A549 (cell line): Measurements from ENCODE around the gene TAX1BP1. TPM values are rescaled to one million over a fixed set of nuclear protein-coding genes. Genes with fewer than 3 reads are reported as not detected.

Source experiments
- ATAC-seq, 2 experiments: fragments of 200-7000 bp in 1 of 2; fragments of >200 bp in 1 of 2; cut with Nextera tagmentation in 1 of 2; cut with Tn5 transposase in 1 of 2; 3 replicates each; pipeline versions ENCODE4 v1.8.0 to v1.9.1; 2018 to 2020; ENCODE audit warnings: mild to moderate bottlenecking in 1 of 2, moderate library complexity in 1 of 2
- CTCF ChIA-PET: fragments of 300-600 bp; sonication (Branson Sonifier 250); formaldehyde crosslinking; extraction: SDS; loops from one replicate; lab custom pipeline; 2021; ENCODE audit warnings: antibody characterized with exemption, inconsistent platforms; lab: Yijun Ruan, JAX
- POLR2A ChIA-PET: fragments of 350-600 bp; formaldehyde crosslinking; extraction: SDS; loops from one replicate; lab custom pipeline; 2021; ENCODE audit warnings: antibody characterized with exemption, inconsistent platforms; lab: Yijun Ruan, JAX
- DNase-seq, 2 experiments: peaks; one replicate each; pipeline versions ENCODE4 v3.0.0 to v3.0.0-alpha.2; 2011 to 2016; ENCODE audit warnings: low read depth in 1 of 2, low spot score in 1 of 2
- FAIRE-seq: peaks from 2 replicates; lab custom pipeline; 2011; peaks lifted over from hg19 to GRCh38; lab: Jason Lieb, UNC
- H3K27ac ChIP-seq, 2 experiments: fragments of >200 bp; sonication (Bioruptor Twin); formaldehyde crosslinking; 3 replicates each; pipeline ENCODE4 v1.5.1; 2016 to 2017
- H3K4me1 ChIP-seq: fragments of >200 bp; sonication (Bioruptor Twin); formaldehyde crosslinking; 3 replicates; pipeline ENCODE4 v1.6.1; 2016
- H3K4me2 ChIP-seq: fragments of >200 bp; sonication (Bioruptor Twin); formaldehyde crosslinking; 3 replicates; pipeline ENCODE4 v1.6.1; 2016
- H3K4me3 ChIP-seq: fragments of >200 bp; sonication (Bioruptor Twin); formaldehyde crosslinking; 3 replicates; pipeline ENCODE4 v1.5.1; 2016
- H3K9me3 ChIP-seq: fragments of >200 bp; sonication (Bioruptor Twin); formaldehyde crosslinking; 3 replicates; pipeline ENCODE4 v1.6.1; 2016
- BHLHE40 ChIP-seq: IDR thresholded peaks from 2 replicates; pipeline ENCODE4 v1.6.1; 2012; ENCODE audit warnings: low read depth, low read length, inconsistent platforms
- CHD2 ChIP-seq: fragments of 150-350 bp; IDR thresholded peaks from 2 replicates; pipeline ENCODE4 v1.6.1; 2014; ENCODE audit warnings: low read length; ENCODE audit not compliant: partially characterized antibody
- CHD4 ChIP-seq: fragments of 200-600 bp; sonication (generic); IDR thresholded peaks from 2 replicates; pipeline ENCODE4 v1.6.1; 2016; ENCODE audit warnings: antibody characterized with exemption, mild to moderate bottlenecking, borderline replicate concordance
- ESRRA ChIP-seq: fragments of 150-350 bp; IDR thresholded peaks from 2 replicates; pipeline ENCODE4 v1.6.1; 2014; ENCODE audit warnings: mild to moderate bottlenecking, low read length, borderline replicate concordance
- FOSB ChIP-seq: fragments of 250-450 bp; sonication (Bioruptor Pico); IDR thresholded peaks from 2 replicates; pipeline ENCODE4 v1.5.0; 2020; ENCODE audit warnings: mild to moderate bottlenecking, moderate library complexity
- FOXS1 ChIP-seq: fragments of 250-450 bp; sonication (Bioruptor Pico); IDR thresholded peaks from 2 replicates; pipeline ENCODE4 v1.5.0; 2020; ENCODE audit warnings: mild to moderate bottlenecking, moderate library complexity
- GATA3 ChIP-seq: IDR thresholded peaks from 2 replicates; pipeline ENCODE4 v1.6.1; 2012; ENCODE audit warnings: borderline replicate concordance
- HOXA7 ChIP-seq: fragments of 250-450 bp; sonication (Bioruptor Pico); IDR thresholded peaks from 2 replicates; pipeline ENCODE4 v1.5.0; 2020; ENCODE audit warnings: mild to moderate bottlenecking, moderate library complexity
- HOXB13 ChIP-seq: fragments of 250-450 bp; sonication (Bioruptor Pico); IDR thresholded peaks from 2 replicates; pipeline ENCODE4 v1.5.0; 2020; ENCODE audit warnings: low read depth, mild to moderate bottlenecking, moderate library complexity
- NFE2L2 ChIP-seq: fragments of 150-350 bp; conservative IDR thresholded peaks from 2 replicates; pipeline ENCODE4 v1.6.1; 2014; ENCODE audit warnings: low read length
- NPAS2 ChIP-seq: fragments of 250-450 bp; sonication (Bioruptor Pico); IDR thresholded peaks from 2 replicates; pipeline ENCODE4 v1.8.0; 2022; ENCODE audit warnings: mild to moderate bottlenecking, moderate library complexity, borderline replicate concordance
- NR3C1 ChIP-seq: fragments of >200 bp; sonication (Bioruptor Twin); formaldehyde crosslinking; IDR thresholded peaks from 3 replicates; pipeline ENCODE4 v1.6.1; 2017
- POLR2AphosphoS2 ChIP-seq: conservative IDR thresholded peaks from 2 replicates; pipeline ENCODE4 v1.6.1; 2012; ENCODE audit warnings: low read length, improper control_type of control experiment, inconsistent platforms
- RAD21 ChIP-seq, 2 experiments: fragments of >200 bp in 1 of 2; sonication (Bioruptor Twin) in 1 of 2; formaldehyde crosslinking in 1 of 2; IDR thresholded peaks in 1 of 2; conservative IDR thresholded peaks in 1 of 2; 2 replicates in 1 of 2; 3 replicates in 1 of 2; pipeline ENCODE4 v1.6.1; 2012 to 2018; ENCODE audit warnings: inconsistent platforms in 1 of 2
- RARB ChIP-seq: fragments of 250-450 bp; sonication (Bioruptor Pico); IDR thresholded peaks from 2 replicates; pipeline ENCODE4 v1.8.0; 2021; ENCODE audit warnings: mild to moderate bottlenecking, moderate library complexity
- RNF2 ChIP-seq: fragments of 200-600 bp; sonication (generic); IDR thresholded peaks from 2 replicates; pipeline ENCODE4 v1.6.1; 2016; ENCODE audit warnings: low read depth, mild to moderate bottlenecking, antibody characterized with exemption, moderate library complexity, borderline replicate concordance
- SMC3 ChIP-seq: fragments of >200 bp; sonication (Bioruptor Twin); formaldehyde crosslinking; IDR thresholded peaks from 3 replicates; pipeline ENCODE4 v1.6.1; 2018; ENCODE audit warnings: inconsistent platforms
- TP53 ChIP-seq: fragments of 250-450 bp; sonication (Bioruptor Pico); IDR thresholded peaks from 2 replicates; pipeline ENCODE4 v1.5.0; 2021; ENCODE audit warnings: mild to moderate bottlenecking, moderate library complexity
- ZC3H11A ChIP-seq: fragments of 450-650 bp; IDR thresholded peaks from 2 replicates; pipeline ENCODE4 v1.6.1; 2014; ENCODE audit warnings: antibody characterized with exemption, mild to moderate bottlenecking
- ZFP36 ChIP-seq: fragments of 450-650 bp; IDR thresholded peaks from 2 replicates; pipeline ENCODE4 v1.6.1; 2014; ENCODE audit warnings: borderline replicate concordance; ENCODE audit not compliant: partially characterized antibody
- ZNF302 ChIP-seq: fragments of 250-450 bp; sonication (Bioruptor Pico); IDR thresholded peaks from 2 replicates; pipeline ENCODE4 v1.9.0; 2021; ENCODE audit warnings: inconsistent platforms, mild to moderate bottlenecking, moderate library complexity
- WGBS: methylation state at CpG from one replicate; pipeline ENCODE4 v1.1.6; 2017; ENCODE audit errors: missing lambda C conversion rate; 5-methylcytosine and 5-hydroxymethylcytosine counted together
- polyA plus RNA-seq, 4 experiments: library from polyadenylated mRNA; depleted of rRNA in 3 of 4; stranded (reverse); fragments of >200 nt; fragmentation: RNase III in 1 of 4; extraction: RNeasy Plus Mini Kit Qiagen cat#74134 plus additional on column Dnase treatment in 1 of 4; gene quantifications; 2 replicates in 3 of 4; 3 replicates in 1 of 4; pipeline ENCODE4 v1.2.3, GENCODE V29; 2011 to 2017
- TF ChIP-seq, protein P1 (sequence below): fragments of 250-450 bp; sonication (Bioruptor Pico); IDR thresholded peaks from 2 replicates; pipeline ENCODE4 v1.5.0; 2021; ENCODE audit warnings: mild to moderate bottlenecking, moderate library complexity, borderline replicate concordance
- TF ChIP-seq, protein P2 (sequence below): fragments of >200 bp; sonication (Bioruptor Twin); formaldehyde crosslinking; IDR thresholded peaks from 3 replicates; pipeline ENCODE4 v1.6.1; 2016

Gene TAX1BP1
- polyA plus RNA-seq, 2 of the 4 experiments (the other 2 are of a cell fraction) = 105 to 180 TPM

DNA sequence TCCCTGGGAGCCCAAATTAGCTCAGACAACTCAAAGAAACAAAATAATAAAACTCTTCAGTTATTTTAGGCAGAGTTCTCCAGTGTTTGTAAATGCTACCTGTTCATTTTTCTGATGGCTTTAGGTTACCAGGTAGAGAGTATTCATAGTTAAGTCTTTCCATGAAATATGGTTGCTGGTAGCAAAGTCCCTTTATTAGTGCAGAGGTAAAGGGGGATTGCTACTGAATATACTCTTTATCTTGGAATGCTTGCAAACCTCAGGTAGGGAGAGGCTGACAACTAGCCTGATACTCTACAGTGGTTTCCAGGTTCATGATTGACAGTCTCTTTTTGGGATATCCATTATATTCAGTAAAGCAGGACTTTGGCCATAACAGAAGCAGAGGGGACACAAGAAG lies 6.5 kb downstream of the TAX1BP1 start:
- ChIA-PET CTCF (interaction anchor here (0.6 to 2.8 kb wide), 7 partner anchors 19 to 511 kb away, joined by 3 to 21 read pairs (median 8); no protein-coding TSS in a partner anchor), POLR2A (no interaction called here)
- H3K9me3 ChIP-seq = no peaks in the 10 kb centered on the region
- no peak overlapping the region for H3K4me3 ChIP-seq
- H3K27ac ChIP-seq = peak overlapping the region in 1 of 2 experiments; percentile 47; a peak in 2 of 6 replicates
- FAIRE-seq (no peak), ATAC-seq (no peak), DNase-seq (no peak)
- TF ChIP-seq ZNF302 (CRISPR knock-in tag) (no peak), FOSB (CRISPR knock-in tag) (no peak), NPAS2 (CRISPR knock-in tag) (no peak), BHLHE40 (no peak), POLR2AphosphoS2 (no peak), RNF2 (no peak), GATA3 (no peak), SMC3 (no peak), ZFP36 (no peak), FOXS1 (CRISPR knock-in tag) (no peak), CHD2 (no peak)
- TF ChIP-seq, protein P1, sequence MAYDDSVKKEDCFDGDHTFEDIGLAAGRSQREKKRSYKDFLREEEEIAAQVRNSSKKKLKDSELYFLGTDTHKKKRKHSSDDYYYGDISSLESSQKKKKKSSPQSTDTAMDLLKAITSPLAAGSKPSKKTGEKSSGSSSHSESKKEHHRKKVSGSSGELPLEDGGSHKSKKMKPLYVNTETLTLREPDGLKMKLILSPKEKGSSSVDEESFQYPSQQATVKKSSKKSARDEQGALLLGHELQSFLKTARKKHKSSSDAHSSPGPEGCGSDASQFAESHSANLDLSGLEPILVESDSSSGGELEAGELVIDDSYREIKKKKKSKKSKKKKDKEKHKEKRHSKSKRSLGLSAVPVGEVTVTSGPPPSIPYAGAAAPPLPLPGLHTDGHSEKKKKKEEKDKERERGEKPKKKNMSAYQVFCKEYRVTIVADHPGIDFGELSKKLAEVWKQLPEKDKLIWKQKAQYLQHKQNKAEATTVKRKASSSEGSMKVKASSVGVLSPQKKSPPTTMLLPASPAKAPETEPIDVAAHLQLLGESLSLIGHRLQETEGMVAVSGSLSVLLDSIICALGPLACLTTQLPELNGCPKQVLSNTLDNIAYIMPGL (CRISPR knock-in tag) = no peak
- H3K4me2 ChIP-seq = peak overlapping the region; percentile 71
- peaks cover 58% of the 10 kb centered on the region for H3K4me1 ChIP-seq

DNA sequence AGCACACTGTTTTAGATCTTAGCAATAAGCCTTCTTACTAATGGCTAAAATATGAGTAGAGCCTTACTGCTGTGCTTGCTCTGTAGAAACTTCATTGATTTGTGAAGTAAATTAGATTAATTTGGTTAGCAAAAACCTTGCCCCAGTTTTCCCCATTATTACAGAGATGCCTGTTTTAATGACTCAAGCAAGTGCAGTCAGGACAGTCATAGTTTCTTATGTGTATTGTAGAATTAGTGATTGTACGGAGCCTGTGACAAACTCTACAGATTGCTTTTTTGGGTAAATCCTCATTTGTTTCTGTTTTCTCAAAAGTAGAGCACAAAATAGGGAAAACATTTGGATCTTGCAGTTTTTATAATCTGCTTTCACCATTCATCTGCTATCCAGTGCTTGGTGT lies 7.0 kb downstream of the TAX1BP1 start:
- Histone ChIP-seq H3K4me2 (peak overlapping the region; percentile 71), H3K9me3 (no peaks in the 10 kb centered on the region), H3K27ac (no peak overlapping the region; a peak in 1 of 6 replicates), H3K4me1 (peaks cover 58% of the 10 kb centered on the region), H3K4me3 (no peak overlapping the region)
- TF ChIP-seq RARB (CRISPR knock-in tag) (no peak), NFE2L2 (no peak)
- 84% methylated on average over 1 of the region's 1 CpG for WGBS
- CTCF ChIA-PET = interaction anchor here (0.6 to 1.2 kb wide), 2 partner anchors 232 to 330 kb away, joined by 3 to 8 read pairs; no protein-coding TSS in a partner anchor
- POLR2A ChIA-PET = no interaction called here
- FAIRE-seq (no peak), ATAC-seq (no peak), DNase-seq (no peak)

DNA sequence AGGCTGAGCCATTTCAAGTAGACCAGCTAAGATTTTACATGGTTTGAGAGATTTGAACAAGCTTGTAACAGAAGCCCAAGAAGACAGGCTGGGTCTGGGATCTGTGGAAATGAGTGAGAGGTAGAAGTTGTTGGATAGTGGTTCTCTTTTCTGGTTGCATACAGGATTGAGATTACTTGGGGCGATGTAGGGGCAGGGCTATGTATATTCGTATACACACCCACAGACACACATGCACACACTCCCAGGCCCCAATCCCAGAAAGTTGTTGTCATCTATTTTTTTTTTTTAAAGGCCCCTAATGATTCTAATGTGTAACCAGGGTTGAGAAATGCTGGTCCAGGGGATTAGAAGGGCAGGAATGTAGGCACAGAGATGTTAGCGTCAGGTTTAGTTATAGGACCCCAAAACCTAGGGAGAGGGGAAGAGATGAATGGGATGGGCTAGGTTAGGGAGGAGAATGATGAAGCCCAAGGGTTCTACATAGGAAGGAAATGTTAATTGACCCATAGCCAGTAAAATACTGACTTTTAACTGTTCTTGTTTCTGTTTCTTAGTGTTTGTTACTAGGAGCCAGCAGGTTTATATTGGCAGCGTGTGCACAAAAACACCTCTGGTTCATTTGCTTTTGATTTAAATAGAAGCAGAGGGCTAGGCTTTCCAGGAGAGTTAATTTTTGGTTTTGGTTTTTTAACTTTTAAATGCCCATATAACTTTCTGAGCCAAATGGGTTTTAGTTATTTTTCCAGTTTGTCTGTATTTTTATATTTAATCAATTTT lies 7.8 kb downstream of the TAX1BP1 start:
- H3K4me1 ChIP-seq = peaks cover 53% of the 10 kb centered on the region
- DNase-seq = no peak
- no peaks in the 10 kb centered on the region for H3K9me3 ChIP-seq
- 87% methylated on average over 4 of the region's 4 CpGs for WGBS
- no peak overlapping the region; the same call in 2 of the 3 replicates for H3K4me2 ChIP-seq
- no peak for ATAC-seq
- ChIA-PET CTCF (interaction anchor here (0.6 kb wide), 1 partner anchor 330 kb away, joined by 3 read pairs; no protein-coding TSS in a partner anchor), POLR2A (interaction anchor here (0.8 kb wide), 1 partner anchor 8 kb away, joined by 3 read pairs; no protein-coding TSS in a partner anchor)
- no peak overlapping the region for H3K4me3 ChIP-seq
- H3K27ac ChIP-seq = 0 out of 6 replicates have a peak overlapping the region, but pooled peaks of 1 of the 2 experiments have one; percentile 22
- no peak for FAIRE-seq
- TF ChIP-seq ESRRA = no peak
- TF ChIP-seq, all 56 proteins: peak for 0

DNA sequence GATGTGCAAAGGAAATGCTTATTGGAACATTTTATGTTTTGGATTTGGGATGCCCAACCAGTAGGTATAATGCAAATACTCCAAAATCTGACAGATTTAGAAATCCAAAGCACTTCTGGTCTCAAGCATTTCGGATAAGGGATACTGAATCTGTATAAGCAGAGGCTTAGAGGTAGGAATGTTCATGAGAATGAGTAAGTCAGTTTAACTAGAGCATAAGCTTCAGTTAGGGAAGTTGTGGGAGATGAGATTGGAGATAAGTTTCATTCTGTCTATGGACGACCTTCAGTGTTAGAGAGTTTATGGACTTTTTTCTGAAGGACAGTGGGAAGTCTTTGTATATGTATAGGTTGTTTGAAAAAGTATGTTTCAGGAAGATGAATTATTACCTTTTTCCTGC lies 10.4 kb downstream of the TAX1BP1 start:
- no peak overlapping the region for H3K27ac ChIP-seq
- DNase-seq (no peak), ATAC-seq (no peak), FAIRE-seq (no peak)
- H3K4me1 ChIP-seq = peaks cover 43% of the 10 kb centered on the region
- no peaks in the 10 kb centered on the region for H3K9me3 ChIP-seq
- CTCF ChIA-PET = interaction anchor here (1.2 kb wide), 1 partner anchor 9 kb away, joined by 3 read pairs; no protein-coding TSS in a partner anchor
- POLR2A ChIA-PET = no interaction called here
- 88% methylated on average over 2 of the region's 2 CpGs for WGBS
- no peak overlapping the region for H3K4me2 ChIP-seq
- TF ChIP-seq CHD4 = no peak
- TF ChIP-seq RAD21 (conservative IDR thresholded peaks at IDR 0.05 in 1 of 2, IDR thresholded peaks at IDR 0.05 in 1 of 2) = no peak
- no peak for TF ChIP-seq SMC3
- no peak for TF ChIP-seq TP53 (CRISPR knock-in tag)
- TF ChIP-seq, protein P2, sequence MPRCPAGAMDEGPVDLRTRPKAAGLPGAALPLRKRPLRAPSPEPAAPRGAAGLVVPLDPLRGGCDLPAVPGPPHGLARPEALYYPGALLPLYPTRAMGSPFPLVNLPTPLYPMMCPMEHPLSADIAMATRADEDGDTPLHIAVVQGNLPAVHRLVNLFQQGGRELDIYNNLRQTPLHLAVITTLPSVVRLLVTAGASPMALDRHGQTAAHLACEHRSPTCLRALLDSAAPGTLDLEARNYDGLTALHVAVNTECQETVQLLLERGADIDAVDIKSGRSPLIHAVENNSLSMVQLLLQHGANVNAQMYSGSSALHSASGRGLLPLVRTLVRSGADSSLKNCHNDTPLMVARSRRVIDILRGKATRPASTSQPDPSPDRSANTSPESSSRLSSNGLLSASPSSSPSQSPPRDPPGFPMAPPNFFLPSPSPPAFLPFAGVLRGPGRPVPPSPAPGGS = no peak
- no peak for TF ChIP-seq POLR2AphosphoS2
- TF ChIP-seq HOXA7 (CRISPR knock-in tag) = no peak
- TF ChIP-seq NR3C1 = no peak
- TF ChIP-seq ZC3H11A = no peak
- no peak for TF ChIP-seq HOXB13
- TF ChIP-seq, all 56 proteins: peak for 0
- no peak overlapping the region for H3K4me3 ChIP-seq
